ENCODE results near the gene NAV2.

The NAV2 gene

GRCh38 chr11:19701421-19701820 is 11.2 kb upstream of the NAV2 start:
- CTCF ChIA-PET, result interaction anchor here (0.6 kb wide), 1 partner anchor 494 kb away, joined by 3 read pairs; no protein-coding TSS in a partner anchor
- POLR2A ChIA-PET (ENCODE audit: low non-redundant PET), result no interaction called here
- no peak for TF ChIP-seq CTCF (conservative IDR thresholded peaks at IDR 0.05; ENCODE audit: low read depth)
- no peak overlapping the region for H3K27ac ChIP-seq
- no peak for DNase-seq (ENCODE audit: low spot score)

- ChIA-PET CTCF (interaction anchor here (1.4 kb wide), 1 partner anchor 33 kb away, joined by 4 read pairs; no protein-coding TSS in a partner anchor), POLR2A (ENCODE audit: low non-redundant PET) (no interaction called here)
- no peak for DNase-seq (ENCODE audit: low spot score)
- H3K27ac ChIP-seq, result no peak overlapping the region
- TF ChIP-seq CTCF (conservative IDR thresholded peaks at IDR 0.05; ENCODE audit: low read depth), result no peak
Observed at GRCh38 chr11:19702620-19703019, 10.0 kb upstream of the NAV2 start.

- DNase-seq (ENCODE audit: low spot score), result no peak
- POLR2A ChIA-PET (ENCODE audit: low non-redundant PET), result interaction anchor here (0.7 kb wide), 1 partner anchor 122 kb away, joined by 6 read pairs; no protein-coding TSS in a partner anchor
- no peak overlapping the region for H3K27ac ChIP-seq
- TF ChIP-seq CTCF (conservative IDR thresholded peaks at IDR 0.05; ENCODE audit: low read depth), result no peak
- CTCF ChIA-PET, result interaction anchor here (1.4 kb wide), 1 partner anchor 32 kb away, joined by 4 read pairs; no protein-coding TSS in a partner anchor
Observed at GRCh38 chr11:19703211-19703610, 9.4 kb upstream of the NAV2 start.

GRCh38 chr11:19704213-19704612 is 8.4 kb upstream of the NAV2 start:
- no peak for TF ChIP-seq CTCF (conservative IDR thresholded peaks at IDR 0.05; ENCODE audit: low read depth)
- DNase-seq (ENCODE audit: low spot score), result no peak
- ChIA-PET CTCF (no interaction called here), POLR2A (ENCODE audit: low non-redundant PET) (no interaction called here)
- no peak overlapping the region for H3K27ac ChIP-seq

GRCh38 chr11:19705936-19706335 is 6.7 kb upstream of the NAV2 start:
- no peak for DNase-seq (ENCODE audit: low spot score)
- H3K27ac ChIP-seq, result no peak overlapping the region
- CTCF ChIA-PET, result no interaction called here
- no peak for TF ChIP-seq CTCF (conservative IDR thresholded peaks at IDR 0.05; ENCODE audit: low read depth)
- POLR2A ChIA-PET (ENCODE audit: low non-redundant PET), result no interaction called here

- no peak for DNase-seq (ENCODE audit: low spot score)
- no peak for TF ChIP-seq CTCF (conservative IDR thresholded peaks at IDR 0.05; ENCODE audit: low read depth)
- H3K27ac ChIP-seq, result peak overlapping the region; percentile 98
- CTCF ChIA-PET, result interaction anchor here (0.7 kb wide), 1 partner anchor 31 kb away, joined by 3 read pairs; no protein-coding TSS in a partner anchor
- POLR2A ChIA-PET (ENCODE audit: low non-redundant PET), result interaction anchor here (1.0 to 1.2 kb wide), 2 partner anchors 39 to 44 kb away, joined by 3 to 4 read pairs; no protein-coding TSS in a partner anchor
Observed at GRCh38 chr11:19711911-19712280, 741 bp upstream of the NAV2 start.
